ENCODE results near the gene LYPD1.

DNA sequence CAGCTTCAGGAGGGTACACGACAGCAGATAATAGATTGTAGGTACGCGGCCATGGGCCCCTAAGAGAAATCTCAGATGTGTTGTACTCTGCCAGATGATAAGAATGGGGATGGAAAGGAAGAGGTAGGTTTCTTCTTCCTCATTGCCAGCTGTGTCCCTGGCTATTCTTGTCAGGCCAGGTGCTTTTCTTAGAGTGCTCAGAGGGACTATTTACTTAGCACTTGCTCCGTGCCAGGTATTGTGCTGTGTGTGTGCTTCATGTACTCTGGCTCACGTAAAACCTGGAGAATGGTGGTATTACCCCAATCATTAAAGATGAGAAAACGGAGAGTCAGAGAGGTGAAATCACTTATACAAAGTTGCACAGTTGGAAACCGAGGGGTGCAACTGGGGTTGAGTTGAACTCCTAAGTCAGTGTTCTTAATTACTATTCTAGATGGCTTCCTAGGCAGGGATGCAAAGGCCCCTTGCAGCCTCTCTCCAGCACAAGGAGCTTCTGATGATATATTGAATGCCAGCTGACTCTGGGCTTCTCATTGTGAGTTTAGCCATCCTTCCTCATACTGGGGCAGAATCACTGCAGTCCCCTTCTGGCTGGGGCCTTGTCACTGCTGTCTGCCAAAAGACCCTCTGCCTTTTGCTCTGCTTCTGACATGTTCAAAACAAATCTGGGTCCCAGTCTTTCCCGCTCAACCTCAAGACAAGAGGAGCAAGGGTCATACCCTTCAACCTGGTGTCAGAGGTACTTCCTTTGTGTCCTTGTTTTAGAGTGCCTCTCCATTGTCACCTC lies 60.7 kb downstream of the LYPD1 start:
- TF ChIP-seq SP1 (IDR thresholded peaks at IDR 0.05; ENCODE audit: low read depth) (no peak), POLR2A (IDR thresholded peaks at IDR 0.05; ENCODE audit: borderline replicate concordance, extremely low read depth, insufficient read depth, insufficient read length) (no peak), POLR2AphosphoS5 (IDR thresholded peaks at IDR 0.05; ENCODE audit: low read depth, low read length) (no peak)
- TF ChIP-seq, protein P1, sequence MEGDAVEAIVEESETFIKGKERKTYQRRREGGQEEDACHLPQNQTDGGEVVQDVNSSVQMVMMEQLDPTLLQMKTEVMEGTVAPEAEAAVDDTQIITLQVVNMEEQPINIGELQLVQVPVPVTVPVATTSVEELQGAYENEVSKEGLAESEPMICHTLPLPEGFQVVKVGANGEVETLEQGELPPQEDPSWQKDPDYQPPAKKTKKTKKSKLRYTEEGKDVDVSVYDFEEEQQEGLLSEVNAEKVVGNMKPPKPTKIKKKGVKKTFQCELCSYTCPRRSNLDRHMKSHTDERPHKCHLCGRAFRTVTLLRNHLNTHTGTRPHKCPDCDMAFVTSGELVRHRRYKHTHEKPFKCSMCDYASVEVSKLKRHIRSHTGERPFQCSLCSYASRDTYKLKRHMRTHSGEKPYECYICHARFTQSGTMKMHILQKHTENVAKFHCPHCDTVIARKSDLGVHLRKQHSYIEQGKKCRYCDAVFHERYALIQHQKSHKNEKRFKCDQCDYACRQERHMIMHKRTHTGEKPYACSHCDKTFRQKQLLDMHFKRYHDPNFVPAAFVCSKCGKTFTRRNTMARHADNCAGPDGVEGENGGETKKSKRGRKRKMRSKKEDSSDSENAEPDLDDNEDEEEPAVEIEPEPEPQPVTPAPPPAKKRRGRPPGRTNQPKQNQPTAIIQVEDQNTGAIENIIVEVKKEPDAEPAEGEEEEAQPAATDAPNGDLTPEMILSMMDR (IDR thresholded peaks at IDR 0.05 in 2 of 3, conservative IDR thresholded peaks at IDR 0.05 in 1 of 3; ENCODE audit: borderline replicate concordance in 1 of 3, insufficient read depth in 1 of 3, low read depth in 2 of 3, low read length in 2 of 3) = no peak
